ENCODE measurements around the gene ALOX5AP.
A peak's percentile ranks its signal among the peaks of the same experiment; 100 is the strongest.

ALOX5AP gene

GRCh38 chr13:30802953-30803478 is 67.7 kb downstream of the ALOX5AP start:
- no peaks in the 10 kb centered on the region for H3K9me3 ChIP-seq (ENCODE audit: control insufficient read depth, insufficient read depth, low read depth, low read length)
- H3K4me1 ChIP-seq (ENCODE audit: control insufficient read depth, insufficient read depth, low read length) = peaks cover 14% of the 10 kb centered on the region
- no peaks in the 10 kb centered on the region for H3K36me3 ChIP-seq (ENCODE audit: control insufficient read depth, insufficient read depth, low read length)
- peaks cover 6% of the 10 kb centered on the region; the same call in 1 of the 2 replicates for H3K27me3 ChIP-seq (ENCODE audit: control insufficient read depth, insufficient read depth, low read length)
- no peak overlapping the region for H3K9ac ChIP-seq (ENCODE audit: low read length)
- peak overlapping the region; percentile 51 for H3K4me3 ChIP-seq (ENCODE audit: low read depth, low read length)
- no peak overlapping the region for H3K27ac ChIP-seq (ENCODE audit: low read depth, low read length)

DNA sequence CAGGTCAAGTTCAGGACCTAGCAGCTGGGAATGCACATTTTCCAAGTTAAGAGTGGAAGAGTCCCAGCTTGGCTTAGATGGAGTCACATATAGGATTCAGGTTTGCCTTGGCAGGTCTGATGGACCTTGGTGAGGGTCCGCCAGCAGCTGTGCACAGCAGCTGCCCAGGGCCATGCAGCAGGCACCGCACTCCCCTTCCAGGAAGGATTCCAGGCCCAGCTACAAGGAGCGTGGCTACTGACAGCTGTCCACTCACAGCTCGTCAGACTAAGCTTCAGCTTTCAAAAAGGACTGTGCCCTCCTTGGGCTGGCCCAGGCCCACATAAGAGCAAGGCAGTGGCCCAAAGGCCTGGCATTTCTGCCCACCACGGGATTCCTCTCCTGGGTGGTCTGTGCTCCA is 68.4 kb downstream of the ALOX5AP start:
- no peaks in the 10 kb centered on the region for H3K36me3 ChIP-seq (ENCODE audit: control insufficient read depth, insufficient read depth, low read length)
- no peak overlapping the region for H3K4me3 ChIP-seq (ENCODE audit: low read depth, low read length)
- no peaks in the 10 kb centered on the region for H3K9me3 ChIP-seq (ENCODE audit: control insufficient read depth, insufficient read depth, low read depth, low read length)
- H3K27me3 ChIP-seq (ENCODE audit: control insufficient read depth, insufficient read depth, low read length) = peaks cover 6% of the 10 kb centered on the region; the same call in 1 of the 2 replicates
- H3K4me1 ChIP-seq (ENCODE audit: control insufficient read depth, insufficient read depth, low read length) = peaks cover 14% of the 10 kb centered on the region
- H3K9ac ChIP-seq (ENCODE audit: low read length) = no peak overlapping the region
- H3K27ac ChIP-seq (ENCODE audit: low read depth, low read length) = no peak overlapping the region

- H3K27ac ChIP-seq (ENCODE audit: low read depth, low read length) = no peak overlapping the region
- H3K4me1 ChIP-seq (ENCODE audit: control insufficient read depth, insufficient read depth, low read length) = peaks cover 10% of the 10 kb centered on the region; the same call in 1 of the 2 replicates
- no peaks in the 10 kb centered on the region for H3K9me3 ChIP-seq (ENCODE audit: control insufficient read depth, insufficient read depth, low read depth, low read length)
- H3K4me3 ChIP-seq (ENCODE audit: low read depth, low read length) = no peak overlapping the region
- H3K36me3 ChIP-seq (ENCODE audit: control insufficient read depth, insufficient read depth, low read length) = no peaks in the 10 kb centered on the region
- H3K27me3 ChIP-seq (ENCODE audit: control insufficient read depth, insufficient read depth, low read length) = peaks cover 6% of the 10 kb centered on the region; the same call in 1 of the 2 replicates
- no peak overlapping the region for H3K9ac ChIP-seq (ENCODE audit: low read length)
Observed at GRCh38 chr13:30804474-30804873, 69.1 kb downstream of the ALOX5AP start.

- H3K4me1 ChIP-seq (ENCODE audit: control insufficient read depth, insufficient read depth, low read length) = peaks cover 7% of the 10 kb centered on the region; the same call in 1 of the 2 replicates
- no peaks in the 10 kb centered on the region for H3K36me3 ChIP-seq (ENCODE audit: control insufficient read depth, insufficient read depth, low read length)
- H3K9ac ChIP-seq (ENCODE audit: low read length) = no peak overlapping the region
- no peak overlapping the region for H3K4me3 ChIP-seq (ENCODE audit: low read depth, low read length)
- H3K9me3 ChIP-seq (ENCODE audit: control insufficient read depth, insufficient read depth, low read depth, low read length) = no peaks in the 10 kb centered on the region
- H3K27ac ChIP-seq (ENCODE audit: low read depth, low read length) = no peak overlapping the region
- peaks cover 6% of the 10 kb centered on the region; the same call in 1 of the 2 replicates for H3K27me3 ChIP-seq (ENCODE audit: control insufficient read depth, insufficient read depth, low read length)
Observed at GRCh38 chr13:30805132-30805537, 69.8 kb downstream of the ALOX5AP start.

GRCh38 chr13:30805603-30806011 is 70.3 kb downstream of the ALOX5AP start:
- peaks cover 6% of the 10 kb centered on the region; the same call in 1 of the 2 replicates for H3K27me3 ChIP-seq (ENCODE audit: control insufficient read depth, insufficient read depth, low read length)
- H3K36me3 ChIP-seq (ENCODE audit: control insufficient read depth, insufficient read depth, low read length) = no peaks in the 10 kb centered on the region
- no peak overlapping the region for H3K27ac ChIP-seq (ENCODE audit: low read depth, low read length)
- H3K9ac ChIP-seq (ENCODE audit: low read length) = no peak overlapping the region
- H3K4me1 ChIP-seq (ENCODE audit: control insufficient read depth, insufficient read depth, low read length) = peaks cover 7% of the 10 kb centered on the region; the same call in 1 of the 2 replicates
- H3K4me3 ChIP-seq (ENCODE audit: low read depth, low read length) = no peak overlapping the region
- H3K9me3 ChIP-seq (ENCODE audit: control insufficient read depth, insufficient read depth, low read depth, low read length) = no peaks in the 10 kb centered on the region

GRCh38 chr13:30806784-30807183 is 71.4 kb downstream of the ALOX5AP start:
- no peak overlapping the region for H3K4me3 ChIP-seq (ENCODE audit: low read depth, low read length)
- H3K9me3 ChIP-seq (ENCODE audit: control insufficient read depth, insufficient read depth, low read depth, low read length) = no peaks in the 10 kb centered on the region
- H3K27ac ChIP-seq (ENCODE audit: low read depth, low read length) = no peak overlapping the region
- peaks cover 6% of the 10 kb centered on the region; the same call in 1 of the 2 replicates for H3K27me3 ChIP-seq (ENCODE audit: control insufficient read depth, insufficient read depth, low read length)
- no peaks in the 10 kb centered on the region for H3K36me3 ChIP-seq (ENCODE audit: control insufficient read depth, insufficient read depth, low read length)
- peaks cover 7% of the 10 kb centered on the region; the same call in 1 of the 2 replicates for H3K4me1 ChIP-seq (ENCODE audit: control insufficient read depth, insufficient read depth, low read length)
- H3K9ac ChIP-seq (ENCODE audit: low read length) = no peak overlapping the region

- Histone ChIP-seq H3K9me3 (ENCODE audit: control insufficient read depth, insufficient read depth, low read depth, low read length) (no peaks in the 10 kb centered on the region), H3K4me1 (ENCODE audit: control insufficient read depth, insufficient read depth, low read length) (peaks cover 7% of the 10 kb centered on the region; the same call in 1 of the 2 replicates), H3K4me3 (ENCODE audit: low read depth, low read length) (no peak overlapping the region), H3K36me3 (ENCODE audit: control insufficient read depth, insufficient read depth, low read length) (no peaks in the 10 kb centered on the region), H3K27me3 (ENCODE audit: control insufficient read depth, insufficient read depth, low read length) (peaks cover 6% of the 10 kb centered on the region; the same call in 1 of the 2 replicates), H3K27ac (ENCODE audit: low read depth, low read length) (no peak overlapping the region), H3K9ac (ENCODE audit: low read length) (no peak overlapping the region)
Observed at GRCh38 chr13:30807392-30807791, 72.0 kb downstream of the ALOX5AP start.

DNA sequence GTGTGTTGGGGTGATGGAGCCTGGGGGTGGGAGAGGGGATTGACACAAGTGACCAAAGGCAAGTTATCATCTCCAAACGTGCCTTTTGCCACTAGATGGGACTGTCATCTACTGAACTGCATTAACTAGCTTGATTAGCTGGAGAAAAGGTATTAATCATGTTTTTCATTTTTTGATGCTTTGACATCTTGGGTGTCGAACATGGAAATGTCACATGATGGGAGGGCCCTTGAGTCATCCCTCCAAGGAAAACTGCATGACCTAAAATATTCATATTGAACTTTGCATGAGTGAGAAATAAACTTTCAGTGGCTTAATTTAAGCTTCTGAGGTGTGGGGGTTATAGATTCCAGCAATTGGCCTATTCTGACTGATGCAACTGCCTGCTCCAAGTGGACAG is 73.3 kb downstream of the ALOX5AP start:
- Histone ChIP-seq H3K9ac (ENCODE audit: low read length) (no peak overlapping the region), H3K4me3 (ENCODE audit: low read depth, low read length) (no peak overlapping the region), H3K4me1 (ENCODE audit: control insufficient read depth, insufficient read depth, low read length) (peaks cover 4% of the 10 kb centered on the region; the same call in 1 of the 2 replicates), H3K9me3 (ENCODE audit: control insufficient read depth, insufficient read depth, low read depth, low read length) (no peaks in the 10 kb centered on the region), H3K27me3 (ENCODE audit: control insufficient read depth, insufficient read depth, low read length) (peaks cover 3% of the 10 kb centered on the region; the same call in 1 of the 2 replicates), H3K27ac (ENCODE audit: low read depth, low read length) (no peak overlapping the region), H3K36me3 (ENCODE audit: control insufficient read depth, insufficient read depth, low read length) (no peaks in the 10 kb centered on the region)

DNA sequence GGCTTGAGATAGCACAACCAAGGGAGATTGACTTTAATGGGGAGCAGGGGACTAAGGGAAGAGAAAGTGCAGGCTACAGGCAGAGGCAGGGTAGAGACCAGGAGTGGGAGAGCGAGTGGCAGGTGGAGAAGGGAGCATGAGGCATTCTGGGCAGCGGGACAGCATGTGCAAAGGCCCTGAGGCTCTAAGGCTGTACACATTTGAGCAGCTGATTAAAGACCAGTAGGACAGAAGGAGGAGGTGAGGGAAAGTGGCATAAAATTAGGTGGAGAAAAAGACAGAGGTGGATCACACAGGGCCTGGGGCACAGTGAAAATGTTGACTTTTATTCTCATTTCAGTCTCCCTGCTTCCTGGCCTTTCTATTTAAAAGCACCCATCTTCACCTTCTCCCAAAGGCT is 74.4 kb downstream of the ALOX5AP start:
- no peaks in the 10 kb centered on the region for H3K36me3 ChIP-seq (ENCODE audit: control insufficient read depth, insufficient read depth, low read length)
- H3K9me3 ChIP-seq (ENCODE audit: control insufficient read depth, insufficient read depth, low read depth, low read length) = no peaks in the 10 kb centered on the region
- H3K4me1 ChIP-seq (ENCODE audit: control insufficient read depth, insufficient read depth, low read length) = peaks cover 4% of the 10 kb centered on the region; the same call in 1 of the 2 replicates
- no peak overlapping the region for H3K4me3 ChIP-seq (ENCODE audit: low read depth, low read length)
- H3K27ac ChIP-seq (ENCODE audit: low read depth, low read length) = no peak overlapping the region
- no peaks in the 10 kb centered on the region for H3K27me3 ChIP-seq (ENCODE audit: control insufficient read depth, insufficient read depth, low read length)
- no peak overlapping the region for H3K9ac ChIP-seq (ENCODE audit: low read length)

- H3K36me3 ChIP-seq (ENCODE audit: control insufficient read depth, insufficient read depth, low read length) = no peaks in the 10 kb centered on the region
- H3K27me3 ChIP-seq (ENCODE audit: control insufficient read depth, insufficient read depth, low read length) = no peaks in the 10 kb centered on the region
- H3K27ac ChIP-seq (ENCODE audit: low read depth, low read length) = no peak overlapping the region
- H3K9me3 ChIP-seq (ENCODE audit: control insufficient read depth, insufficient read depth, low read depth, low read length) = no peaks in the 10 kb centered on the region
- no peak overlapping the region for H3K4me3 ChIP-seq (ENCODE audit: low read depth, low read length)
- no peak overlapping the region for H3K9ac ChIP-seq (ENCODE audit: low read length)
- peaks cover 4% of the 10 kb centered on the region; the same call in 1 of the 2 replicates for H3K4me1 ChIP-seq (ENCODE audit: control insufficient read depth, insufficient read depth, low read length)
Observed at GRCh38 chr13:30810261-30810701, 74.9 kb downstream of the ALOX5AP start.

GRCh38 chr13:30810801-30811200 is 75.5 kb downstream of the ALOX5AP start:
- Histone ChIP-seq H3K27ac (ENCODE audit: low read depth, low read length) (no peak overlapping the region), H3K27me3 (ENCODE audit: control insufficient read depth, insufficient read depth, low read length) (no peaks in the 10 kb centered on the region), H3K9ac (ENCODE audit: low read length) (no peak overlapping the region), H3K9me3 (ENCODE audit: control insufficient read depth, insufficient read depth, low read depth, low read length) (no peaks in the 10 kb centered on the region), H3K36me3 (ENCODE audit: control insufficient read depth, insufficient read depth, low read length) (no peaks in the 10 kb centered on the region), H3K4me1 (ENCODE audit: control insufficient read depth, insufficient read depth, low read length) (peaks cover 2% of the 10 kb centered on the region; the same call in 1 of the 2 replicates), H3K4me3 (ENCODE audit: low read depth, low read length) (no peak overlapping the region)

All from HUES6 (cell line).